Heart left ventricle (tissue), 13 donors: ENCODE data around the gene ZNF212.

Experiments used
- POLR2A ChIP-seq, 2 donors: fragments of 450-650 bp; IDR thresholded peaks; one replicate each; pipeline ENCODE4 v1.6.1; 2017; ENCODE audit warnings: antibody characterized with exemption in 2 of 2, mild to moderate bottlenecking in 2 of 2, moderate library complexity in 2 of 2
- TF ChIP-seq, protein P1 (sequence below), 12 donors: fragments of 200-600 bp; sonication (generic) in 4 of 12; IDR thresholded peaks; one replicate each; pipeline versions ENCODE4 v1.5.0 to v1.8.0; 2018 to 2022; ENCODE audit warnings: antibody characterized with exemption in 12 of 12, mild to moderate bottlenecking in 5 of 12
- donor health status: ischemic (EF 13 %, LVEDD 7.1; RV severe dilation, severe dysfunction).
- donor health status: DM: no; HTN: yes; CAD: no.
- donor health status: DM: no; HTN: no; CAD: no.
- donor health status: ischemic (EF 25% LVEDD 6.9; RV normal size, moderate dysfunction).
- donor health status: ischemic (EF 25% LVEDD 5.7; RV mildly dilated, moderate dysfunction).
- donor health status: ischemic (EF 35%, LVEDD 5.7; RV mildly dilated, moderate dysfunction).
- donor health status: nonischemic (EF 11% LVEDD 7.7; RV severe dilation, severe dysfunction).
- donor health status: DM: yes; HTN: yes; CAD: no.
- donor health status: PGD.
- donor health status: ischemic (EF 29% LVEDD 5.4; RV normal size, mild dysfunction).
- donor health status: nonischemic (EF 23%, LVEDD 6.1; RV moderate dilation, normal function).

GRCh38 chr7:149256568-149256967, 17.1 kb downstream of the ZNF212 start:
- TF ChIP-seq, protein P1, sequence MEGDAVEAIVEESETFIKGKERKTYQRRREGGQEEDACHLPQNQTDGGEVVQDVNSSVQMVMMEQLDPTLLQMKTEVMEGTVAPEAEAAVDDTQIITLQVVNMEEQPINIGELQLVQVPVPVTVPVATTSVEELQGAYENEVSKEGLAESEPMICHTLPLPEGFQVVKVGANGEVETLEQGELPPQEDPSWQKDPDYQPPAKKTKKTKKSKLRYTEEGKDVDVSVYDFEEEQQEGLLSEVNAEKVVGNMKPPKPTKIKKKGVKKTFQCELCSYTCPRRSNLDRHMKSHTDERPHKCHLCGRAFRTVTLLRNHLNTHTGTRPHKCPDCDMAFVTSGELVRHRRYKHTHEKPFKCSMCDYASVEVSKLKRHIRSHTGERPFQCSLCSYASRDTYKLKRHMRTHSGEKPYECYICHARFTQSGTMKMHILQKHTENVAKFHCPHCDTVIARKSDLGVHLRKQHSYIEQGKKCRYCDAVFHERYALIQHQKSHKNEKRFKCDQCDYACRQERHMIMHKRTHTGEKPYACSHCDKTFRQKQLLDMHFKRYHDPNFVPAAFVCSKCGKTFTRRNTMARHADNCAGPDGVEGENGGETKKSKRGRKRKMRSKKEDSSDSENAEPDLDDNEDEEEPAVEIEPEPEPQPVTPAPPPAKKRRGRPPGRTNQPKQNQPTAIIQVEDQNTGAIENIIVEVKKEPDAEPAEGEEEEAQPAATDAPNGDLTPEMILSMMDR (IDR thresholded peaks at IDR 0.05), result no peak
- no peak for TF ChIP-seq POLR2A (IDR thresholded peaks at IDR 0.05)
